ACHN (cell line): ENCODE measurements around the gene CORO7.
A peak's percentile ranks its signal among the peaks of the same experiment; 100 is the strongest.

Experiments used
- DNase-seq: peaks from one replicate; pipeline ENCODE4 v3.0.0-alpha.2; 2015
- in situ Hi-C: cut with HindIII; loops from 2 replicates; pipeline ENCODE4 v1.10.0; 2017; ENCODE audit warnings: low sequenced_read_pairs, low pct_ligation_motif_present, low pct_unique_long_range_greater_than_20kb

The CORO7 gene

DNA sequence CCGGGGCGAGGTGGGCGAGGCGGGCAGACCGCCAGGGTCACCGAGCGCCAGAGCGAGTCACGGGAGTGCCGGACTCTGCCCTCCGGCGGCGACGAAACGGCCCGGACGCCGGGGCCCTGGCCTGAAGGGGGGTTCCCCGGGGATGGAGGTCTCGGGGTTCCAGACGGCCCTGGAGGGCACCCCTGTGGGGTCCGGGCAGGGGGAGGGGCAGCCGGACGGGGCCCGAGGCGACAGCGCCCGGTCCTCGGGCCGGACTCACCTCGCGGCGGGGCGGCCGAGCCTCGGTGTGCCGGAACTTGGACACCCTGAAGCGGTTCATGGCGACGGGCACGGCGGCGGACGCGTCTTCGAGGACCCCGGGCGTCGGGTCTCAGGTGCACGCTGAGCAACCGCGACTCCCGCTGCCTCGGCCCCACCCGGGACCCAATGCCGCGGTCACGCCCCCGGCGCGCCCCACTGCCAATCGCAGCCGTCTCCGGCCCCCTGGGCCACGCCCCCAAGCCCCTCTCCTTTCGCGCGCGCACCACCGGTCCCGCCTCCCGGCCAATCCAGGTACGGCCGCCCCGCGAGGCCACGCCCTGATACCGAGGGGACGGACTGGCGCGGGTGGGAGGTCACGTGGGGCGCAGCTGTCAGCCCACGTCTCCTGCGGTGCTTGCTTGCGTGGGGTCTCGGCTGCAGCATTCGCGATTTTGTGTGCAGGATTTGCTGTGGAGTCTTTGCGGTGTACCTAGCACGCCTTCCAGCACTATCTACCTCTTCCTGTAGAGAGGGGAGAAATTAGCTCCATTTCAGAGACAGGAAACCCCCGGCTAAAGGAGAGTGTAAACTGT is at the start of gene CORO7:
Gene CORO7, minus strand, starts transcription at position 397 of the 833 bp plus-strand sequence. Its CDS starts 78 bp downstream, at position 319.
- in situ Hi-C loops: no loop called here
- peak; percentile 93 for DNase-seq

DNA sequence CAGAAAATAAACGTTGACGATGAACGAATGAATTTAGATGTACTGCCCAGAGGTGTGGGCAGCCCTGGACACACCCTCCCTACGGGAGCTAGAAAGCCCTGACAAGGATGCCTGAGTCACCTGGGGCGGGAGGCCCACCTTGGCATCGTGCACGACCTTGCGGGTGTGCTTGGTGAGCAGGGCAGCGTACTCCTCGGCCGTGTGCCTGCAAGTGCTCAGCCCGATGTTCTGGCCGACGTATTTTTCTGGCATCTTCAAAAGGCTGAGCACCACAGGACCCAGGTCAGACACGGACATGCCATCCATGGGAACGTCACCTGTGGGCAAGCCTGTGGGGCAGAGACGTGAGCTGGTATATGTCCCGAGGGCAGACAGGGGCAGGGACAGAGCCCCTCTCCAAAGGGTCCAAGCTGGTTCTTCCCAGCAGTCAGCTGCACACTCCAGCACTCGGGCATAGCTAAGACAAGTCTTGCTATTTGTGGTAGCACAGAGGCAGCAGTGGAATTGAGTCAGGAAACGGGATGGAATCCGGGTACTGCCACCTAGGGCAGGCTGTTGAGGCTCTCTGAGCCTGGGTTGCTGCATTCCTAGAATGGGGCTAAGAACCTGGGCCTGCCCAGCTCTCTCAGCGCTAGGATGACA is 47.2 kb upstream of the CORO7 start:
- no peak for DNase-seq
- in situ Hi-C loops: no loop called here

DNA sequence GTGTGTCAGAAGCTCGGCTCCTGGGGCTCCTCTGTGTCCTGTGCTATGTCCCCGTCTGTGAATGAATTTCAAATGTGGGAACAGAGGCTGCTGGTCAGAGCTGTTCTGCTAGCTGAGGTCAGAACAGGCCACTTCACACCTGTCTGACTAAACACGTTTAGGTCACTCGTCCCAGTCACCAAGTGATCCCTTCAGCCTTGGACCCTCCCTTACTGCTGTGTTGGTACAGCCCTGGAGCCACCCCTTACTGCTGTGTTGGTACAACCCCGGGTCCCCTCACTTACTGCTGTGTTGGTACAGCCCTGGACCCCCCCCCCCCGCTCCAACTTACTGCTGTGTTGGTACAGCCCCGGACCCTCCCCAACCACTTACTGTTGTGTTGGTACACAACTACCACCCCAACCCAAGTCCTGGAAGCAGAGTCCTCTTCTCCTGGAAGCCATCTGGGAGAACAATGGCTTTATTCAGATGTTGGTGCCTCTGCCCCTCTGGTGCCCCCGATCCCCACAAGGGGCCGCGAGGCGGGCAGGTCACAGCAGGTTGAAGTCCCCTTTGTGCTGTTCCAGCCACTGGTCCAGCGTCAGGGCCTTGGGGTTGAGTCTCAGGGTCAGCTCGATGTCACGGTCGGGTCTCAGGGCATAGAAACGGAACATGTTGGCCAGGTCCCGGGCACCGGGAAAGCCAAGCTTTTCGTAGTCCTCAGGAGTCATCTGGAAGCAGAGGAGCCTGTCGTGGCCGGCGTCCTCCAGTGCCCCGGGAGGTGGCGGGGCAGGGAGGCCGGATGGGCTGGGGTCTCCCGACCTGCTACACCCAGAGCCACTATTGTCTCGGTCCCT is 45.1 kb upstream of the CORO7 start:
- in situ Hi-C loops: no loop called here
- DNase-seq: no peak

DNA sequence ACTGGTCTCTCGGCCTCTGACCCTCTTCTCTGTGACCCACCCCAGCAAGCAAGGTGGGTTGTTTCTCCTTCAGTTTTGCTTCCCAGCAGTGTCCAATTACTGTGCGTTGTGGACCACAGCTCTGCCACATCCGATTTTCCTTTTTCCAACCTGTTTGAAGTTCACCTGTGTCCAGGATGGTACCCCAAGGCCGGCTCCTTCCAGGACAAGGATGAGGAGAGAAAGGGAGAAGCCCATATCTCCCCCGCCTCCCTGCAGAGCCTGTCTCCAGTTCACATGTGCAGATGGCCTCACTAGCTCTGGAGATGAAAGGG is 44.5 kb upstream of the CORO7 start:
- no peak for DNase-seq
- in situ Hi-C loops: no loop called here

DNA sequence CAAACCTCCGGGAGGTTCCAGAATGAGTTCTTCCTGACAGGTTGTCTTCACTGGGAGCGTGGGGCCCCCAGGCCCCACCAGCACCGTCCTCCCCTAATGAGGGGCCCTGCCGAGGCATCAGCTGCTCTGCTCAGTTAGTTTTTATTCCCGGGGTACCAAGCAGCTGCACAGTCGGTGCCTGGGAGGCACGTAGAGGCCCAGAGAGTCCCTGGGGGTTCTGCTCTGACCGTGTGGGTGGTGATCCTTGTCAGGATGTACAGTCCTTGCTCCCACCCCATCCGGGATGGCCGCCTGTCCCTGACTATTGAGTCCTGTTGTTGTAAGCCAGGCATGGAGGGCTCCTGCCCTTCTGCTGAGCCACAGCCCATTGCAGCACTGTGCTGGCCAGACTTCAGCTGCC is 39.6 kb upstream of the CORO7 start:
- DNase-seq: no peak
- in situ Hi-C loops: no loop called here

DNA sequence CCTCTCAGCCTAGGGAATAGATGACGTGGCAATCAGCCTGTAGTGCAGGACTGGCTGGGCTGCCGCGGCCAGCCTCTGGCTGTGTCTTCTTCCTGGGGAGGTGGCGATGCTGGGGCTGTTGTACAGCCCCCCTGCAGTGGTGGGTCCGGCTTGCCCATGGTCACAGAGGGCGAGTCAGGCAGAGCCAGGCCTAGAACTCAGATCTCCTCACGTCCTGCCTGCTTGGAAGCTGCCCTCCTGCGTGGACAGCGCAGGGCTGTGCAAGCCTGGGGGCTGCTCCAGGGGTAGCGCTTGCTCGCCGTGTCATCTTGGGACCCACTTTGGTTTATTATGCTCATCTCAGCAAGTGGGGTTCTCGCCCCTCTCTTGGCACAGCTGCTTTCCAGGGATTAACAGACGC is 38.7 kb upstream of the CORO7 start:
- in situ Hi-C loops: no loop called here
- no peak for DNase-seq

DNA sequence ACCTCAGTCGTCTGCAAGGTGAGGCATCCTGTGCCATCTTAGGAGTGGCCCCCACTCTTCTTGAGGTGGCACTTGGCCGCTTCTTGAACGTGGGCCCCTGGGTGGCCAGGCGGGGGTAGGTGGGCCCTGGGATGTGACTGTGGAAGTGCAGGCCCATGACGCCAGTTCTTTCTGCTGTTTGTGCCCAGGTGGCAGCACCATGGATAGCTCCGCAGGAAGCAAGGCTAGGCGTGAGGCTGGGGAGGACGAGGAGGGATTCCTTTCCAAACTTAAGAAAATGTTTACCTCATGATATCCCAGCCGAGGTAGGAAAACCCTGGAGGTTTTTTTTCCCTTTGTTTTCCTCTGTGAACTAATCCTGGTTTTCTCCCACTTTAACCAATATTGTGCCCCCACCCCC is 38.2 kb upstream of the CORO7 start:
- in situ Hi-C loops: no loop called here
- DNase-seq: no peak

DNA sequence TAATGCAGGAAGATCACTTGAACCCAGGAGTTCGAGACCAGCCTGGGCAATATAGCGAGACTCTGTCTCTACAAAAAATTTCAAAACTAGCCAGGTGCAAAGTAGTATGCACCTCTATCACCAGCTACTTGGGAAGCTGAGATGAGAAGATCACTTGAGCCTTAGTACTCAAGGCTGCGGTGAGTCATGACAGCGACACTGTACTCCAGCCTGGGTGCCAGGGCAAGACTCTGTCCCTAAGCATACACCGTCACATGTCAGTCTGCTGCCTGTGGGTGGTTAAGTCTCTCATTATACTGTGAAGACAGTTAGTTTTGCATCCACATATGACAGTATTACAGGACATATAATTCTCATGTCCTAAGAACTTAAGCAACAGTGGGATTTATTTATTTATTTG is 36.3 kb upstream of the CORO7 start:
- no peak for DNase-seq
- in situ Hi-C loops: no loop called here

DNA sequence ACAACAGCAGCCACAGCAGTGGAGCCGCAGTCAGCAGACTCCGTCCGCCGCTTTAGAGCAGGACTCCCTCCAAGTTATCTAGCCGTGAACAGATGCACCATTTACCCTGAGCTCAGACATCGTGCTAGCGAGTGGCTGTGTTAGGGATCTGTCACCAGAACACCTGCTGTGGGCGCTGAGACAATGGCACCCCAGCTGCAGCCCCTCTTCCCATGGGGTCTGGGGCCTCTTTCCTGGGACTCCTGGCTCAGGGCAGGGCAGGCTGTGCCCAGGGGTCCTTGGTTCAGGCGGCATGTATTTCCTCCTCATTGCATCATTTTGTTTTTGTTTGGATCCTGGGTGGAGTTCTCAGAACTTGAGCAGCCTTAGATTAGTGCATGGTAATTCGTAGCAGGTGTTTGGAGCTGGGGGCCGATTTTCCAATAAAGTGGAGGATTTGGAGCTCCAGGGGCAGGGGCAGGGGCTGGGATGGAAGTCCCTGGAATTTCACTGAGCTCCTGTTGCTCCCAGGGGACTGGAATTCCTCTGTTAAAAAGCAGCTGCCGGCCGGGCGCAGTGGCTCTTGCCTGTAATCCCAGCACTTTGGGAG is 34.6 kb upstream of the CORO7 start:
- DNase-seq: no peak
- in situ Hi-C loops: no loop called here

DNA sequence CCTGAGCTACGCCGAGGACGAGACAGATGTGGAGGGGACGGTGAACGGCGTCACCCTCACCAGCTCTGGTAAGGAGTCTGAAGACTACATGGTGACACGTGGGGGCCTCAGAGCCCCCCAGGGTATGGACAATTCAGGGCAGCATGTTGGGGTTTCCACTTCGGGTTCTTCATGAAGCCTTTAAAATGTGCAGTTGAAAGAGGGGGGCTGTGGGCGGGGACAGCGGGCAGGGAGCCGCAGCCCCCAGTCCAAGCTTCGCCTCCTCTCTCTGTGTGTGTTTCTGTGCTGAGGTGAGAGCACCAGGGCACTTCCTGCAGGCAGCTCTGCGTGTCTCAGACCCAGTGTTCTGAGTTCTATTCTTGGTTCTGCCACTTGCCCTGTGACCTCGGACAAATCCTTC is 34.0 kb upstream of the CORO7 start:
- in situ Hi-C loops: no loop called here
- no peak for DNase-seq

DNA sequence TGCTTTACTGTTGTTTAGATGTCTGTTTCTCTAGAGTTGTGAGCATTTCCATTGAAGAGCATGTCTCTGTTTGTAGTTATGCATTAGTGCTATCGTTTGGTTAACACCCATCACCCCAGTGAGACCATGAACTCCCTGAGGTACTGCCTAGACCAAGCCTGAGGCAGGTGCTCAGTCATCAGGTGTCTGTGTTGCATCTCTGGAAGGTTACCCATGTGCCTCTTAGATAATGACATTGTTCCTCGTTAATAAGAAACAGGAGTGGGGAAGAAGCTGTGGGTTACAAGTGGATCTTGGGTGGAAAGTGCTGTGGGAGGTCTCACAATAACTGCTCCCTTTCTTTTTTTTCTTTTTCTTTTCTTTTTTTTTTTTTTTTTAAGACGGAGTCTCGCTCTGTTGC is 27.6 kb upstream of the CORO7 start:
- DNase-seq: no peak
- in situ Hi-C loops: no loop called here

DNA sequence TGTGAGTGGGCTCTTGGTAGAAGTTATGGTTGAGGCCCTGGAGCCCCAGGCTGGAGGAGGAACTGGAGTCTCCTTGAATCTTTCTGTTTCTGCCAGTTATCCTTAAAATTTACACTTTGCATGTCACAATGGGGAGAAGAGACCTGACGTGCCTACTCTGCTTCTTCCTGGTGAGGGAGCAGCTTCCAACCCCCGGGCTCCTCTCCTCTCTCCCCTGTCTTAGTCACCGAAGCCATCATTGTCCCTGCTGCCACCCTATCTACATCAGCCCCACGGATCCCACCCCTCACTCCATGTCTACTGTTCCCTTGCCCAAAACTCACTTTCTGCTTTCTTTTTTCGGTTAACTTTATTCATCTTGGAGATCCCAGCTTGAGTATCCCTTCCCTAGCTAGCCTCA is 26.9 kb upstream of the CORO7 start:
- no peak for DNase-seq
- in situ Hi-C loops: no loop called here

DNA sequence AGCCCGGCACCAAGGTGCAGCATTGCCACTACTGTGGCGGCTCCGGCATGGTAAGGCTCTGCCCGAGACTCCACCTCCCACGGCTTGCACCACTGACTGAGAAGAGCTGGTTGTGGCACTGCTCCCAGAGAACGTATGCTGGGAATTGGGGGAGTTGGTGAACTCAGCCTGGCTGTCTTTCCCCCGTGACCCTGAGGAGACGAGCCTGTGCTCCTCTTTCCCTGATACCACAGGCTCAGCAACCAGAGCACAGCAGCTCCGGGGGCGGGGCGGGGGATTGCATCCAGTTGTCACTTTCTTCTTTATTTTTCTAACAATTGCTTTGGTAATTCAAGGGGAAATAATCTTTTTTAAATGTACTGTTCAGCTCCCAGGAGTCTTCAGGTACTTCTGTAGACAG is 26.0 kb upstream of the CORO7 start:
- in situ Hi-C loops: no loop called here
- DNase-seq: no peak

DNA sequence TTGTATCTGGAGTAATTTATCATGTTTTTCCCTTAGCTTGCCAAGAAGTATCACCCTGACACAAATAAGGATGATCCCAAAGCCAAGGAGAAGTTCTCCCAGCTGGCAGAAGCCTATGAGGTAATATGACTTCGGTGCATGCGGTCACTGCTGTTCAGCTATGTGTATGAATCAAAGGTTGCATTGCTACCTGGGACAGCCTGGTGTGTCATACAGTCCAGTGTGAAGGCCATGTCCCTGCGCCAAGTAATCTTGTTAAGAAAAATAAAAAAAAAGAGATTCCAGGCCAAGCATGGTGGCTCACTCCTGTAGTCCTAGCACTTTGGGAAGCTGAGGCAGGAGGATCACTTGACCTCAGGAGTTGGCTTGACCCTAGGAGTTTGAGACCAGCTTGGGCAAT is 21.0 kb upstream of the CORO7 start:
- in situ Hi-C loops: no loop called here
- DNase-seq: no peak

DNA sequence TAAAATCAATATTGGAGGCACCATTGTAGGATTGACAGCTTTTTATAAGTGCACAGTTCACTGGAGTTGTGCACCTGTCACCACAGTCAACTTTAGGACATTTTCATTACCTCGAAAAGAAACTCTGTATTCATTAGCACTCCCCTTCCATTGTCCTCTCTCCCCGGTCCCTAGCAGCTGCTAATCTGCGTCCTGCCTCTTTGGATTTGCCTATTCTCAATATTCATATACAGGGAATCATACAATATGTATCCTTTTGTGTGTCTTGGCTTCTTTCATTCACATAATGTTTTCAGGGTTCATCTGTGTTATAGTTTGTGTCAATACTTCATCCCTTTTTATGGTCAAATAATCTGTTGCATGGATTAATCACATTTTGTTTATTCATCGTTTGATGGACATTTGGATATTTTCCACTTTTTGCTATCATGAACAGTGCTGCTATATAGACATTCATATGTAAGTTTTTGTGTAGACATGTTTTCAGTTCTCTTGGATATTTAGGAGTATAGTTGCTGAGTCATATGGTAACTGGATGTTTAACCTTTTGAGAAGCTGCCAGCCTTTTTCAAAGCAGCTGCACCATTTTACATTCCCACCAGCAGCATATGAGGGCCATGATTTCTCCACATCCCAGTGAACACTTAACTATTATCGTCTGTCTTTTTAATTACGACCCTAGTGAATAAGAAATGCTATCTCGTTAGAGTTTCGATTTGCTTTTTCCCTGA is 19.1 kb upstream of the CORO7 start:
- in situ Hi-C loops: no loop called here
- no peak for DNase-seq

DNA sequence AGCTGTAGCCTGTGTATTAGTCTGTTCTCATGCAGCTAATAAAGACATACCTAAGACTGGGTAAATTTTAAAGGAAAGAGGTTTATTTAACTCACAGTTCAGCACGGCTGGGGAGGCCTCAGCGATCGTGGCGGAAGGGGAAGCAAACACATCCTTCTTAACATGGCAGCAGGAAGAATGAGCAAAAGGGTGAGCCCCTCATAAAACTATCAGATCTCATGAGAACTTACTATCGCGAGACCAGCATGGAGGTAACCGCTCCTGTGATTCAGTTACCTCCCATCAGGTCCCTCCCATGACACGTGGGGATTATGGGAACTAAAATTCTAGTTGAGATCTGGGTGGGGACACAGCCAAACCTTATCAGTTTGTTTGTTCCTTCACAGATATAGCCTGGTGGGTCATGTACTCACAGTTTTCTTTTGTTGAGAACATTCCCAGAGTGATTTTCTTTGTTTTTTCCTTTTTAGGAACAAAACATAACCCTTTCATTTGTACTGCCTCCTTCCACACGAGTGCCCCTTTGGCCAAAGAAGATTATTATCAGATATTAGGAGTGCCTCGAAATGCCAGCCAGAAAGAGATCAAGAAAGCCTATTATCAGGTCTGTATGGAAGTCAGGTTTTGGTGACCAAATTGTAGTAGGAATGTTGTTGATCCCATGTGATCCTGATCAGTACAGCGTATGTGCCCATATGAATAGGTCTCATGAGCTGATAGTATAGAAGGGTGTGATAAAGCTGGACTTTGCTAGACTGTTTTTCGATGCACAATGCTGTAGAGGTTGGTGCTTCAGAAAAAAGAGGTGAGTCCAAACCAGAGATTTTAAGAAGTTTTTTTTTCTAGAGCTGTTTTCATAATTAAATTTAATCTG is 17.8 kb upstream of the CORO7 start:
- in situ Hi-C loops: no loop called here
- DNase-seq: no peak

DNA sequence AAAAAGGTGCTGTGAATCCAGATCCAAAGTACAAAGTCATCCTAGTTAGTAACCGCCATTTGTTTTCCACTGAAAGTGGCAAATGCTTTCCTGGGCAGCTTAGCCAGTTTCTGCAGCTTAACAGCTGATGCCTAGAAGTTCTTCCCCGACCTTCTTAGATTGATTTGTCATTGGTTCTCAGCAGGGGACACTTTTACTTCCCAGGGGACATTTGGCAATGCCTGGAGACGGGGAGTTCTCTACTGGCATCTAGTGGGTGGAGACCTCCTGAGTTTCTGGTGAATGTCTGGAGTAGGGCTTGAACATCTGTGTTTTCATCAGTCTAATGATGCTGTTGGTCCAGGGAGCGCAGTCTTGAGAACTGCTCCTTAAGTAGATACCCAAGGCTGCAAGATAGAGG is 16.8 kb upstream of the CORO7 start:
- DNase-seq: no peak
- in situ Hi-C loops: no loop called here

DNA sequence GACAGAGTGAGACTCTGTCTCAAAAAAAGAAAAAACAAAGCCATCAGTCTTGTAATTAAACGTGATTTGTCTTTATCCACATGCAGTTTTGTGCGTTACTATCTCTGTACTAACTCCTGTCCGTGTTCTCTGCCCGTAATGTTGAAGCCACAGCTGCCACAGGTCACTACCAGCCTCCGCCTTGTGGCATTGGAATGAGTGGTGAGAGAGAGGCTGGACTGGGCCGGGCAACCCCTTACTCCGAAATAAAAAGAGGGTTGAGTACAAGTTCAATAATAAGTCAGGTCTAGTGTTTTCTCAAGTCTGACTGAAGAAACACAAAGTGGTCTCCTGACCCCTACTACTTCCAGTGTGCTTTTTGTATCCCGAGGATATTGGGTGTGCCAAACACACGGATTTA is 14.6 kb upstream of the CORO7 start:
- in situ Hi-C loops: no loop called here

More for the DNA sequence above, 14.6 kb upstream of the CORO7 start:
- no peak for DNase-seq
